ENCODE results near the gene ADM.

The ADM gene

GRCh38 chr11:10314199-10315072 lies 9.6 kb downstream of the ADM start:
- no peak overlapping the region for H3K9ac ChIP-seq (ENCODE audit: low read length)
- no peaks in the 10 kb centered on the region for H3K9me3 ChIP-seq (ENCODE audit: control insufficient read depth, low read length)
- H2BK15ac ChIP-seq (ENCODE audit: low read depth, poor library complexity, severe bottlenecking) = no peak overlapping the region
- no peak overlapping the region for H3K4me2 ChIP-seq (ENCODE audit: low read length, poor library complexity, severe bottlenecking)
- H3K79me1 ChIP-seq (replicated peaks; ENCODE audit: low read length, poor library complexity, severe bottlenecking) = no peaks in the 10 kb centered on the region
- no peak overlapping the region for H2AK5ac ChIP-seq (ENCODE audit: low read length, severe bottlenecking)
- H2BK5ac ChIP-seq (ENCODE audit: low read depth, low read length, poor library complexity, severe bottlenecking) = no peak overlapping the region
- H3K14ac ChIP-seq (ENCODE audit: low read length in 2 of 2) = no peak overlapping the region
- H2BK12ac ChIP-seq (ENCODE audit: low read length in 2 of 2) = no peak overlapping the region
- no peak overlapping the region for H3K4me3 ChIP-seq (ENCODE audit: insufficient read depth in 1 of 2, low read depth in 1 of 2, low read length in 2 of 2)
- H4K91ac ChIP-seq (ENCODE audit: low read length) = no peak overlapping the region
- H3K4ac ChIP-seq (ENCODE audit: low read depth in 1 of 2, low read length in 2 of 2) = no peak overlapping the region
- no peak overlapping the region for H4K8ac ChIP-seq (ENCODE audit: low read length)
- no peak overlapping the region for H2BK120ac ChIP-seq (ENCODE audit: low read depth, low read length)
- H3K23ac ChIP-seq (ENCODE audit: low read length in 2 of 2) = no peak overlapping the region
- H2AFZ ChIP-seq (ENCODE audit: low read depth, low read length) = no peak overlapping the region
- DNase-seq = peak; percentile 78
- peaks cover 4% of the 10 kb centered on the region for H3K4me1 ChIP-seq (ENCODE audit: control insufficient read depth, insufficient read depth, low read depth, low read length)
- no peaks in the 10 kb centered on the region for H3K27me3 ChIP-seq (ENCODE audit: control insufficient read depth in 1 of 2, insufficient read depth in 1 of 2, low read length in 2 of 2)
- H3K27ac ChIP-seq (ENCODE audit: low read length, poor library complexity, severe bottlenecking) = no peak overlapping the region
- H3K36me3 ChIP-seq (ENCODE audit: control insufficient read depth in 1 of 2, insufficient read depth in 2 of 2, low read depth in 1 of 2, low read length in 2 of 2) = no peaks in the 10 kb centered on the region
- 74% methylated on average over 4 of the region's 8 CpGs for WGBS
- no peak overlapping the region for H3K18ac ChIP-seq (ENCODE audit: low read depth in 1 of 2, low read length in 2 of 2)

- WGBS = 95% methylated on average over 5 of the region's 6 CpGs
- H3K27ac ChIP-seq (ENCODE audit: low read length, poor library complexity, severe bottlenecking) = no peak overlapping the region
These were observed 10.2 kb downstream of the ADM start for GRCh38 chr11:10315083-10315482.

GRCh38 chr11:10317151-10317755 lies 12.4 kb downstream of the ADM start:
- no peak overlapping the region for H4K91ac ChIP-seq (ENCODE audit: low read length)
- H2BK5ac ChIP-seq (ENCODE audit: low read depth, low read length, poor library complexity, severe bottlenecking) = no peak overlapping the region
- no peaks in the 10 kb centered on the region for H3K27me3 ChIP-seq (ENCODE audit: control insufficient read depth in 1 of 2, insufficient read depth in 1 of 2, low read length in 2 of 2)
- peak overlapping the region; percentile 1 for H4K8ac ChIP-seq (ENCODE audit: low read length)
- no peak overlapping the region for H2AFZ ChIP-seq (ENCODE audit: low read depth, low read length)
- no peaks in the 10 kb centered on the region for H3K36me3 ChIP-seq (ENCODE audit: control insufficient read depth in 1 of 2, insufficient read depth in 2 of 2, low read depth in 1 of 2, low read length in 2 of 2)
- H2BK12ac ChIP-seq (ENCODE audit: low read length in 2 of 2) = peak overlapping the region in 1 of 2 experiments; percentile 17
- H3K9me3 ChIP-seq (ENCODE audit: control insufficient read depth, low read length) = no peaks in the 10 kb centered on the region
- no peak for DNase-seq
- no peak overlapping the region for H3K4ac ChIP-seq (ENCODE audit: low read depth in 1 of 2, low read length in 2 of 2)
- H2BK15ac ChIP-seq (ENCODE audit: low read depth, poor library complexity, severe bottlenecking) = peak overlapping the region; percentile 8
- peak overlapping the region in 1 of 2 experiments; percentile 58 for H3K14ac ChIP-seq (ENCODE audit: low read length in 2 of 2)
- no peak overlapping the region for H3K27ac ChIP-seq (ENCODE audit: low read length, poor library complexity, severe bottlenecking)
- H3K18ac ChIP-seq (ENCODE audit: low read depth in 1 of 2, low read length in 2 of 2) = peak overlapping the region; percentile 37 to 48
- no peak overlapping the region for H3K4me2 ChIP-seq (ENCODE audit: low read length, poor library complexity, severe bottlenecking)
- WGBS = 95% methylated on average over 3 of the region's 4 CpGs
- H3K4me1 ChIP-seq (ENCODE audit: control insufficient read depth, insufficient read depth, low read depth, low read length) = peaks cover 4% of the 10 kb centered on the region
- H3K23ac ChIP-seq (ENCODE audit: low read length in 2 of 2) = no peak overlapping the region
- no peak overlapping the region for H2BK120ac ChIP-seq (ENCODE audit: low read depth, low read length)
- no peak overlapping the region for H3K4me3 ChIP-seq (ENCODE audit: insufficient read depth in 1 of 2, low read depth in 1 of 2, low read length in 2 of 2)
- no peak overlapping the region for H2AK5ac ChIP-seq (ENCODE audit: low read length, severe bottlenecking)
- H3K79me1 ChIP-seq (replicated peaks; ENCODE audit: low read length, poor library complexity, severe bottlenecking) = no peaks in the 10 kb centered on the region
- H3K9ac ChIP-seq (ENCODE audit: low read length) = peak overlapping the region; percentile 35

More at GRCh38 chr11:10315083-10315482, 10.2 kb downstream of the ADM start:
- Histone ChIP-seq H3K9me3 (ENCODE audit: control insufficient read depth, low read length) (no peaks in the 10 kb centered on the region), H3K14ac (ENCODE audit: low read length in 2 of 2) (no peak overlapping the region), H4K8ac (ENCODE audit: low read length) (no peak overlapping the region), H3K4me1 (ENCODE audit: control insufficient read depth, insufficient read depth, low read depth, low read length) (peaks cover 4% of the 10 kb centered on the region), H2BK15ac (ENCODE audit: low read depth, poor library complexity, severe bottlenecking) (no peak overlapping the region), H2BK12ac (ENCODE audit: low read length in 2 of 2) (no peak overlapping the region), H3K27me3 (ENCODE audit: control insufficient read depth in 1 of 2, insufficient read depth in 1 of 2, low read length in 2 of 2) (no peaks in the 10 kb centered on the region), H3K4me2 (ENCODE audit: low read length, poor library complexity, severe bottlenecking) (no peak overlapping the region), H3K9ac (ENCODE audit: low read length) (no peak overlapping the region), H3K4me3 (ENCODE audit: insufficient read depth in 1 of 2, low read depth in 1 of 2, low read length in 2 of 2) (no peak overlapping the region), H3K79me1 (replicated peaks; ENCODE audit: low read length, poor library complexity, severe bottlenecking) (no peaks in the 10 kb centered on the region), H2AK5ac (ENCODE audit: low read length, severe bottlenecking) (no peak overlapping the region), H4K91ac (ENCODE audit: low read length) (no peak overlapping the region), H2AFZ (ENCODE audit: low read depth, low read length) (no peak overlapping the region), H3K36me3 (ENCODE audit: control insufficient read depth in 1 of 2, insufficient read depth in 2 of 2, low read depth in 1 of 2, low read length in 2 of 2) (no peaks in the 10 kb centered on the region), H3K18ac (ENCODE audit: low read depth in 1 of 2, low read length in 2 of 2) (no peak overlapping the region), H3K4ac (ENCODE audit: low read depth in 1 of 2, low read length in 2 of 2) (no peak overlapping the region), H2BK5ac (ENCODE audit: low read depth, low read length, poor library complexity, severe bottlenecking) (no peak overlapping the region), H2BK120ac (ENCODE audit: low read depth, low read length) (no peak overlapping the region), H3K23ac (ENCODE audit: low read length in 2 of 2) (no peak overlapping the region)
- DNase-seq = no peak

- H2BK5ac ChIP-seq (ENCODE audit: low read depth, low read length, poor library complexity, severe bottlenecking) = no peak overlapping the region
- peak overlapping the region; percentile 35 for H3K9ac ChIP-seq (ENCODE audit: low read length)
- peak overlapping the region; percentile 37 to 48 for H3K18ac ChIP-seq (ENCODE audit: low read depth in 1 of 2, low read length in 2 of 2)
- no peaks in the 10 kb centered on the region for H3K36me3 ChIP-seq (ENCODE audit: control insufficient read depth in 1 of 2, insufficient read depth in 2 of 2, low read depth in 1 of 2, low read length in 2 of 2)
- no peak overlapping the region for H2AK5ac ChIP-seq (ENCODE audit: low read length, severe bottlenecking)
- H3K9me3 ChIP-seq (ENCODE audit: control insufficient read depth, low read length) = no peaks in the 10 kb centered on the region
- H2BK15ac ChIP-seq (ENCODE audit: low read depth, poor library complexity, severe bottlenecking) = peak overlapping the region; percentile 8
- WGBS = 90% methylated on average over 2 of the region's 5 CpGs
- H3K27me3 ChIP-seq (ENCODE audit: control insufficient read depth in 1 of 2, insufficient read depth in 1 of 2, low read length in 2 of 2) = no peaks in the 10 kb centered on the region
- no peak overlapping the region for H3K4me3 ChIP-seq (ENCODE audit: insufficient read depth in 1 of 2, low read depth in 1 of 2, low read length in 2 of 2)
- H4K91ac ChIP-seq (ENCODE audit: low read length) = no peak overlapping the region
- no peaks in the 10 kb centered on the region for H3K79me1 ChIP-seq (replicated peaks; ENCODE audit: low read length, poor library complexity, severe bottlenecking)
- H2BK120ac ChIP-seq (ENCODE audit: low read depth, low read length) = no peak overlapping the region
- peak overlapping the region; percentile 1 for H4K8ac ChIP-seq (ENCODE audit: low read length)
- H3K4me2 ChIP-seq (ENCODE audit: low read length, poor library complexity, severe bottlenecking) = no peak overlapping the region
- peaks cover 7% of the 10 kb centered on the region for H3K4me1 ChIP-seq (ENCODE audit: control insufficient read depth, insufficient read depth, low read depth, low read length)
- H2AFZ ChIP-seq (ENCODE audit: low read depth, low read length) = no peak overlapping the region
- H3K14ac ChIP-seq (ENCODE audit: low read length in 2 of 2) = peak overlapping the region in 1 of 2 experiments; percentile 58
- no peak overlapping the region for H3K27ac ChIP-seq (ENCODE audit: low read length, poor library complexity, severe bottlenecking)
- no peak overlapping the region for H3K4ac ChIP-seq (ENCODE audit: low read depth in 1 of 2, low read length in 2 of 2)
- no peak for DNase-seq
- H2BK12ac ChIP-seq (ENCODE audit: low read length in 2 of 2) = peak overlapping the region; percentile 17 to 78
- no peak overlapping the region for H3K23ac ChIP-seq (ENCODE audit: low read length in 2 of 2)
These were observed 13.1 kb downstream of the ADM start for GRCh38 chr11:10317776-10318526.
